Nephron (organoid): ENCODE data around the gene TEKTIP1.

ENCODE experiments used
- H3K27ac Mint-ChIP-seq, 3 experiments: 2 replicates each; pipeline ENCODE4 v1.8.0; 2020; ENCODE audit warnings: mixed read lengths in 3 of 3, mild to moderate bottlenecking in 2 of 3, moderate library complexity in 1 of 3
- H3K27me3 Mint-ChIP-seq: 2 replicates; pipeline ENCODE4 v1.8.0; 2021; ENCODE audit warnings: low read depth, mild to moderate bottlenecking, moderate library complexity, mixed read lengths
- H3K36me3 Mint-ChIP-seq: 2 replicates; pipeline ENCODE4 v1.8.0; 2020; ENCODE audit warnings: low read depth, mixed read lengths
- H3K4me1 Mint-ChIP-seq: 2 replicates; pipeline ENCODE4 v1.8.0; 2020; ENCODE audit warnings: mixed read lengths
- H3K4me3 Mint-ChIP-seq, 3 experiments: 2 replicates each; pipeline ENCODE4 v1.8.0; 2020; ENCODE audit warnings: mild to moderate bottlenecking in 3 of 3, mixed read lengths in 3 of 3, moderate library complexity in 2 of 3
- H3K9me3 Mint-ChIP-seq: 2 replicates; pipeline ENCODE4 v1.8.0; 2020; ENCODE audit warnings: mixed read lengths
- CTCF ChIP-seq, 3 experiments: fragments of 200-600 bp; sonication (generic); IDR thresholded peaks; one replicate each; pipeline ENCODE4 v1.5.0; 2021; ENCODE audit warnings: antibody characterized with exemption in 3 of 3; ENCODE audit not compliant: unreplicated experiment in 3 of 3

Gene TEKTIP1

GRCh38 chr19:3555653-3556422, 16.9 kb downstream of the TEKTIP1 start:
- Mint-ChIP-seq H3K36me3 (no peaks in the 10 kb centered on the region), H3K27me3 (no peaks in the 10 kb centered on the region), H3K27ac (no peak overlapping the region), H3K9me3 (no peaks in the 10 kb centered on the region), H3K4me3 (peak overlapping the region; percentile 96 to 99 (median 97)), H3K4me1 (peaks cover 25% of the 10 kb centered on the region)
- TF ChIP-seq CTCF (IDR thresholded peaks at IDR 0.05; ENCODE audit: unreplicated experiment in 3 of 3) = no peak

DNA sequence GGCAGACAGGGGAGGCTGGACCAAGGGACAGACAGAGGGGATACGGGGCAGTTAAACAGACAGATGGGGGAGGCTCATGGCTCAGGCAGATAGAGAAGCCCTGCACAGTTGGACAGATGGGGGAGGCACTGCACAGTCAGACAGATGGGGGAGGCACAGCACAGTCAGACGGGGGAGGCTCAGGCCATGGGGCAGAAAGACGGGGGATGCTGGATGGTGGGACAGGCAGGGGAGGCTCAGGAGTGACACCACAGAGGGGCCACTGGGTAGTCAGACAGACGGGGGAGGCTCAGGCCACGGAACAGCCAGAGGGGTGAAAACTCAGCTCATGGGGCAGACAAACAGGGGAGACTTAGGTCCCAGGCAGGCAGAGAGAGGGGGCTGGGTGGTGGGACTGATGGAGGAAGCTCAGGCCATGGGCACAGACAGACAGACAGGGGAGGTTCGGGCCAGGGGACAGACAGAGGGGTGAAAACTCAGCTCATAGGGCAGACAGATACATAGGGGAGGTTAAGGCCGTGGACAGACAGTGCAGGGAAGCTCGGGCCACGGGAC, 17.5 kb downstream of the TEKTIP1 start:
- H3K4me3 Mint-ChIP-seq = peak overlapping the region; percentile 96 to 99 (median 97)
- peaks cover 25% of the 10 kb centered on the region for H3K4me1 Mint-ChIP-seq
- TF ChIP-seq CTCF (IDR thresholded peaks at IDR 0.05; ENCODE audit: unreplicated experiment in 3 of 3) = no peak

GRCh38 chr19:3556978-3557460, 18.0 kb downstream of the TEKTIP1 start:
- no peak for TF ChIP-seq CTCF (IDR thresholded peaks at IDR 0.05; ENCODE audit: unreplicated experiment in 3 of 3)
- no peaks in the 10 kb centered on the region for H3K27me3 Mint-ChIP-seq
- H3K4me1 Mint-ChIP-seq = peaks cover 25% of the 10 kb centered on the region
- H3K27ac Mint-ChIP-seq = peak overlapping the region in 1 of 3 experiments; percentile 82
- H3K36me3 Mint-ChIP-seq = no peaks in the 10 kb centered on the region
- H3K4me3 Mint-ChIP-seq = peak overlapping the region; percentile 96 to 99 (median 97)
- no peaks in the 10 kb centered on the region for H3K9me3 Mint-ChIP-seq

More for the DNA sequence above, 17.5 kb downstream of the TEKTIP1 start:
- Mint-ChIP-seq H3K9me3 (no peaks in the 10 kb centered on the region), H3K27me3 (no peaks in the 10 kb centered on the region), H3K36me3 (no peaks in the 10 kb centered on the region), H3K27ac (peak overlapping the region in 1 of 3 experiments; percentile 82)

GRCh38 chr19:3557461-3558248, 18.7 kb downstream of the TEKTIP1 start, which contains the start of gene MFSD12:
MFSD12 (minus strand) TSS chr19:3557586; CDS start chr19:3557403, 183 bp downstream.
- H3K9me3 Mint-ChIP-seq = no peaks in the 10 kb centered on the region
- H3K27ac Mint-ChIP-seq = peak within 1 kb of the TSS; percentile 44 to 82 (median 66)
- H3K36me3 Mint-ChIP-seq = no peaks in the 10 kb centered on the region
- no peaks in the 10 kb centered on the region for H3K27me3 Mint-ChIP-seq
- TF ChIP-seq CTCF (IDR thresholded peaks at IDR 0.05; ENCODE audit: unreplicated experiment in 3 of 3) = no peak
- peak within 1 kb of the TSS; percentile 96 to 99 (median 97) for H3K4me3 Mint-ChIP-seq
- H3K4me1 Mint-ChIP-seq = peaks cover 25% of the 10 kb centered on the region

- TF ChIP-seq CTCF (IDR thresholded peaks at IDR 0.05; ENCODE audit: unreplicated experiment in 3 of 3) = no peak
- H3K9me3 Mint-ChIP-seq = no peaks in the 10 kb centered on the region
- no peak overlapping the region for H3K4me3 Mint-ChIP-seq
- no peak overlapping the region for H3K27ac Mint-ChIP-seq
- no peaks in the 10 kb centered on the region for H3K4me1 Mint-ChIP-seq
- H3K27me3 Mint-ChIP-seq = no peaks in the 10 kb centered on the region
- H3K36me3 Mint-ChIP-seq = no peaks in the 10 kb centered on the region
Observed at GRCh38 chr19:3563709-3564524, 24.9 kb downstream of the TEKTIP1 start.
